Muscle layer of colon (tissue), 2 donors: ENCODE results near the gene ANO1.

ENCODE experiments used
- H3K27ac ChIP-seq: one replicate; pipeline ENCODE4 v1.7.0; 2013; ENCODE audit warnings: low read depth, mild to moderate bottlenecking, low read length, moderate library complexity
- H3K27me3 ChIP-seq, 2 donors: one replicate each; pipeline ENCODE4 v1.7.0; 2013; ENCODE audit warnings: low read length in 2 of 2, mild to moderate bottlenecking in 2 of 2; ENCODE audit not compliant: insufficient read depth in 2 of 2, control insufficient read depth in 1 of 2
- H3K36me3 ChIP-seq: one replicate; pipeline ENCODE4 v1.7.0; 2013; ENCODE audit warnings: mild to moderate bottlenecking, low read length; ENCODE audit not compliant: insufficient read depth
- H3K4me1 ChIP-seq: one replicate; pipeline ENCODE4 v1.7.0; 2013; ENCODE audit warnings: mild to moderate bottlenecking, low read length; ENCODE audit not compliant: insufficient read depth
- H3K4me3 ChIP-seq, 2 donors: one replicate each; pipeline ENCODE4 v1.7.0; 2013; ENCODE audit warnings: low read length in 2 of 2, low read depth in 1 of 2, mild to moderate bottlenecking in 1 of 2, moderate library complexity in 1 of 2
- H3K9ac ChIP-seq: one replicate; pipeline ENCODE4 v1.7.0; 2013; ENCODE audit warnings: low read length
- H3K9me3 ChIP-seq: one replicate; pipeline ENCODE4 v1.7.0; 2013; ENCODE audit warnings: mild to moderate bottlenecking, low read length
- donor health status: abdominal sarcoma.
- donor health status: Adenocarcinoma of cecum.

Gene ANO1

GRCh38 chr11:70233511-70233934 lies 155.4 kb downstream of the ANO1 start:
- no peaks in the 10 kb centered on the region for H3K27me3 ChIP-seq
- H3K9ac ChIP-seq = no peak overlapping the region
- no peaks in the 10 kb centered on the region for H3K9me3 ChIP-seq
- H3K27ac ChIP-seq = no peak overlapping the region
- no peak overlapping the region for H3K4me3 ChIP-seq
- H3K36me3 ChIP-seq = no peaks in the 10 kb centered on the region
- no peaks in the 10 kb centered on the region for H3K4me1 ChIP-seq

- no peaks in the 10 kb centered on the region for H3K4me1 ChIP-seq
- H3K27ac ChIP-seq = no peak overlapping the region
- H3K9me3 ChIP-seq = no peaks in the 10 kb centered on the region
- no peaks in the 10 kb centered on the region for H3K27me3 ChIP-seq
- no peak overlapping the region for H3K9ac ChIP-seq
- H3K4me3 ChIP-seq = no peak overlapping the region
- H3K36me3 ChIP-seq = no peaks in the 10 kb centered on the region
Observed at GRCh38 chr11:70233962-70234361, 155.8 kb downstream of the ANO1 start.
